ENCODE measurements around the gene WNT10A. TPM values are rescaled to one million over a fixed set of nuclear protein-coding genes. Genes with fewer than 3 reads are reported as not detected.
A peak's percentile ranks its signal among the peaks of the same experiment; 100 is the strongest.
"Not testable (repeated sequence)": the region's sequence is repeated elsewhere in the genome, so short reads cannot be mapped to it uniquely, and the experiment has no call there.

The WNT10A gene
- 34.9 TPM for polyA plus RNA-seq (2012; ENCODE audit: missing spikeins)

DNA sequence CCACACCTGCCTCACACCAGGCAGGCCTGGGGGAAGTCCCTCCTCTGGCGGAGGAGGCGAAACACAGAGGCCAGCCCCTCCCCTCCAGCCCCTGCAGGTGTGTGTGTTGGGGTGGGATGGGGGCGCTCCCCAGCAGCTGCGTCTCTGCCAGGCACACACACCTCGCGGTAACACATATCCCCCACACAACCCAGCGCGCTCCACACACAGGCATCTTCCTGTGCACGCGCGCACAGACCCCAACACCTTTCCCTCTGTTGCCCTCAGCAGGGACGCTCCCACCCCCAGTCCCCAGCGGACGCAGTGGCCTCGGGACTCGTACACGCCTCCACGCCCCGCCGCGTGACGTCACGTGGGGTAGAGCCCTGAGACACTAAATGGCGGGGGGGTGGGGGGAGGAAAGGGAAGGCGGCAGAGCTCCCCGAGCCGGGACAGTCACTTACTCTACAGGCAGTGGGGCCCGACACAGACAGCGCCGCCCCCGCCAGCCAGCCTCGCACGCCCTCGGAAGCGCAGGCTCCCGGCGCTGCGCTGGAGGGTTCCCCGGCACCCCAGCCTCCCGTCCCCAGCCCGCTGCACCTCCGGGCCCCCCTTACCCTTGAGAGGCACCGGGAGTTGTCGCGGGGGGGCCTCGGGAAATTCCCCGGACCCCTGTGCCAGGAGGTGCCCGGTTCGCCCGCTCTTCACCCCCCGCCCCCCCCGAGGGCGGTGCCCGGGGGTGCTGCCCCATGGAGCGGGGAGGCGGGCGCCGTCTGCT lies at the start of gene WNT10A:
TSS of gene WNT10A (plus strand) at position 751 of the 757 bp plus-strand sequence. CDS start 144 bp downstream, outside the sequence.
- DNase-seq (ENCODE audit: insufficient read length) (peak; percentile 83), FAIRE-seq (peak; percentile 98)
- TF ChIP-seq POLR2A (IDR thresholded peaks at IDR 0.05; ENCODE audit: low read depth, low read length) (no peak), POLR2AphosphoS5 (IDR thresholded peaks at IDR 0.05; ENCODE audit: low read depth, low read length) (peak; percentile 22; the same call in 1 of the 2 replicates)

GRCh38 chr2:218831378-218831990 lies 49.2 kb upstream of the WNT10A start, which contains the start of gene PRKAG3:
PRKAG3 (minus strand) TSS chr2:218831803.
- TF ChIP-seq POLR2AphosphoS5 (IDR thresholded peaks at IDR 0.05; ENCODE audit: low read depth, low read length) = no peak
- no peak for TF ChIP-seq TAF1 (IDR thresholded peaks at IDR 0.05; ENCODE audit: borderline replicate concordance, low read depth, low read length)
- TF ChIP-seq POLR2A (IDR thresholded peaks at IDR 0.05; ENCODE audit: low read depth, low read length) = no peak
- FAIRE-seq (no peak), DNase-seq (ENCODE audit: insufficient read length) (no peak)

GRCh38 chr2:218832081-218832480 lies 48.6 kb upstream of the WNT10A start:
- DNase-seq (ENCODE audit: insufficient read length) = no peak
- TF ChIP-seq POLR2A (IDR thresholded peaks at IDR 0.05; ENCODE audit: low read depth, low read length) (no peak), TAF1 (IDR thresholded peaks at IDR 0.05; ENCODE audit: borderline replicate concordance, low read depth, low read length) (no peak), POLR2AphosphoS5 (IDR thresholded peaks at IDR 0.05; ENCODE audit: low read depth, low read length) (no peak)

DNA sequence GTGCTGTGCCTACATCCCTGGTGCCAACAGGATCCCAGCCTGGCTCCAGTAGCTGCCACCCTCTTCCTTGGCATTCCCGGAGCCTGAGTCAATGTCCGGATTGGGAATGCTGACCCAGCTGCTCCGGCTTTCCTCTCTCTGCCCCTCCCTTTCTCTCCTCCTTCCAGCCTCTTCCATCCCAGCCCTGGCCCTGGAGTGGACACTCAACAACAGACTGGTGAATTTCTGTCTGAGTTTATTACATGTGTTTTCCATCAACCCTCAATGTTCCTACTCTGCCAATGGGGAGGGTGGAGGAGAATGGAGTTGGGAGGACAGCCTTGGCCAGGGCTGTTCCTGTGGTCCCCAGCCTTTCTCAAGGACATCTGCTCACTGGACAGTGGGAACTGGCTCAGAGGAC lies 48.1 kb upstream of the WNT10A start:
- TF ChIP-seq POLR2AphosphoS5 (IDR thresholded peaks at IDR 0.05; ENCODE audit: low read depth, low read length) (no peak), POLR2A (IDR thresholded peaks at IDR 0.05; ENCODE audit: low read depth, low read length) (no peak), TAF1 (IDR thresholded peaks at IDR 0.05; ENCODE audit: borderline replicate concordance, low read depth, low read length) (no peak)
- no peak for DNase-seq (ENCODE audit: insufficient read length)
- no peak for FAIRE-seq

More at GRCh38 chr2:218832081-218832480, 48.6 kb upstream of the WNT10A start:
- no peak for FAIRE-seq

DNA sequence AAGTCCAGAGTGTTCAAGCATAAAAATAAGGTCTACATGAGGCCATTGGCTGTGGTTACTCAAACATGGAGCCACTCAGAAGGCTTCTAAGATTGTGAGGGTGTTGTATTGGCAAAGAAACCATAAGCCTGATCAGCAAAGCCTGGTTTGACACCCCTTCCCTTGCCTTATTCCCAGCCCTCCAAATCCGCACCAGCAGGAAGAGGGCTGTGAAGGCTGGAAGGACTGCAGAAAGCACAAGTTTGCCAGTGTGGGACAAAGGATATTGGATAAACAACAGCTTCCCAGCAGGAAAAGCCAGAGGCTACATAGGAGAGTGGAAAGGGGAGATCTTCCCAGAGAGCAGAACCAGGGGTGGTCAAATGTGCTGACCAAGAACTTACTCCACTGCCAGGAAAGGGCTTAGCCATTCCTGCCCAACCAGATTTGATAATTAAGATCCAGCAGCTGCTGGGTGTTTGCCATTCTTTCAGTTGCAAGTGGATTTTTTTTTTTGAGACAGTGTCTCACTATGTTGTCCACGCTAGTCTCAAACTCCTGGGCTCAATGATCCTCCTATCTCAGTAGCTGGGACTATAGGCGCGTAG lies 47.5 kb upstream of the WNT10A start:
- TF ChIP-seq TAF1 (IDR thresholded peaks at IDR 0.05; ENCODE audit: borderline replicate concordance, low read depth, low read length) = no peak
- TF ChIP-seq POLR2AphosphoS5 (IDR thresholded peaks at IDR 0.05; ENCODE audit: low read depth, low read length) = no peak
- TF ChIP-seq POLR2A (IDR thresholded peaks at IDR 0.05; ENCODE audit: low read depth, low read length) = no peak
- DNase-seq (ENCODE audit: insufficient read length) (no peak), FAIRE-seq (no peak)

- FAIRE-seq (no peak), DNase-seq (ENCODE audit: insufficient read length) (no peak)
- TF ChIP-seq POLR2AphosphoS5 (IDR thresholded peaks at IDR 0.05; ENCODE audit: low read depth, low read length) = no peak
- no peak for TF ChIP-seq TAF1 (IDR thresholded peaks at IDR 0.05; ENCODE audit: borderline replicate concordance, low read depth, low read length)
- TF ChIP-seq POLR2A (IDR thresholded peaks at IDR 0.05; ENCODE audit: low read depth, low read length) = no peak
Measured at GRCh38 chr2:218834685-218835084, 46.0 kb upstream of the WNT10A start.

- TF ChIP-seq POLR2A (IDR thresholded peaks at IDR 0.05; ENCODE audit: low read depth, low read length) (no peak), TAF1 (IDR thresholded peaks at IDR 0.05; ENCODE audit: borderline replicate concordance, low read depth, low read length) (no peak), POLR2AphosphoS5 (IDR thresholded peaks at IDR 0.05; ENCODE audit: low read depth, low read length) (no peak)
- FAIRE-seq (no peak), DNase-seq (ENCODE audit: insufficient read length) (no peak)
Measured at GRCh38 chr2:218837495-218837894, 43.2 kb upstream of the WNT10A start.

GRCh38 chr2:218839430-218839829 lies 41.2 kb upstream of the WNT10A start:
- FAIRE-seq = no peak
- TF ChIP-seq TAF1 (IDR thresholded peaks at IDR 0.05; ENCODE audit: borderline replicate concordance, low read depth, low read length) = no peak
- TF ChIP-seq POLR2A (IDR thresholded peaks at IDR 0.05; ENCODE audit: low read depth, low read length) = no peak
- no peak for DNase-seq (ENCODE audit: insufficient read length)

- TF ChIP-seq TAF1 (IDR thresholded peaks at IDR 0.05; ENCODE audit: borderline replicate concordance, low read depth, low read length) (no peak), POLR2AphosphoS5 (IDR thresholded peaks at IDR 0.05; ENCODE audit: low read depth, low read length) (no peak), POLR2A (IDR thresholded peaks at IDR 0.05; ENCODE audit: low read depth, low read length) (no peak)
- no peak for DNase-seq (ENCODE audit: insufficient read length)
- FAIRE-seq = no peak
Measured at GRCh38 chr2:218839888-218840287, 40.8 kb upstream of the WNT10A start.

- not testable (repeated sequence) for DNase-seq (ENCODE audit: insufficient read length); FAIRE-seq
Measured at GRCh38 chr2:218844334-218844733, 36.3 kb upstream of the WNT10A start.

DNA sequence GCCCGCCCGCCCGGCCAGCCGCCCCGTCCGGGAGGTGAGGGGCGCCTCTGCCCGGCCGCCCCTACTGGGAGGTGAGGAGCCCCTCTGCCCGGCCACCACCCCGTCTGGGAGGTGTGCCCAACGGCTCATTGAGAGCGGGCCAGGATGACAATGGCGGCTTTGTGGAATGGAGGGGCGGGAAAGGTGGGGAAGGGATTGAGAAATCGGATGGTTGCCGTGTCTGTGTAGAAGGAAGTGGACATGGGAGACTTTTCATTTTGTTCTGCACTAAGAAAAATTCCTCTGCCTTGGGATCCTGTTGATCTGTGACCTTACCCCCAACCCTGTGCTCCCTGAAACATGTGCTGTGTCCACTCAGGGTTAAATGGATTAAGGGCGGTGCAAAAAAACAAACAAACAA lies 33.7 kb upstream of the WNT10A start:
- FAIRE-seq; DNase-seq (ENCODE audit: insufficient read length): not testable (repeated sequence)

DNA sequence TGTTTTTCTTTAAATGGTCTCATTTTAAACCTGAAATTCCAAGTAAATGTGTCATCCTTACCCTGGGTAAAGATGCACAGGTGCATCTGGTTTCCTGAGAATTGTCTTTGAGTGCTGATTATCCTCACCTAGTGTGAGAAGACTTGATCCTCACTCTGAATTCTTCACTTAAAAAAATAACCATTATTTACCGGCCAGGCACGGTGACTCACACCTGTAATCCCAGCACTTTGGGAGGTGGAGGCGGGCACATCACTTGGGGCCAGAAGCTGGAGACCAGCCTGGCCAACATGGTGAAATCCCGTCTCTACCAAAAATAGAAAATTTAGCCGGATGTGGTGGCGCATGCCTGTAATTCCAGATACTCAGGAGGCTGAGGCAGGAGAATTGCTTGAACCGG lies 30.9 kb upstream of the WNT10A start:
- no peak for FAIRE-seq
- DNase-seq (ENCODE audit: insufficient read length) = no peak
- TF ChIP-seq TAF1 (IDR thresholded peaks at IDR 0.05; ENCODE audit: borderline replicate concordance, low read depth, low read length) = no peak
- no peak for TF ChIP-seq POLR2AphosphoS5 (IDR thresholded peaks at IDR 0.05; ENCODE audit: low read depth, low read length)
- no peak for TF ChIP-seq POLR2A (IDR thresholded peaks at IDR 0.05; ENCODE audit: low read depth, low read length)

Measured in GM12892 (cell line).